H1 (cell line): ENCODE data around the gene ENDOG. TPM values are rescaled to one million over a fixed set of nuclear protein-coding genes. Genes with fewer than 3 reads are reported as not detected.

Source experiments
- ATF3 ChIP-seq: IDR thresholded peaks from 2 replicates; pipeline ENCODE4 v1.6.1; 2011; ENCODE audit warnings: low read depth, mild to moderate bottlenecking, low read length; ENCODE audit not compliant: insufficient read depth
- CBX8 ChIP-seq: fragments of 300-800, 300-1000 bp; sonication (generic); IDR thresholded peaks from 2 replicates; pipeline ENCODE4 v1.7.1; 2016; ENCODE audit warnings: low read depth, low read length, borderline replicate concordance
- CHD2 ChIP-seq: IDR thresholded peaks from 2 replicates; pipeline ENCODE4 v1.6.1; 2012; ENCODE audit warnings: low read length, improper control_type of control experiment
- EGR1 ChIP-seq: IDR thresholded peaks from 2 replicates; pipeline ENCODE4 v1.6.1; 2011; ENCODE audit warnings: low read depth, low read length, borderline replicate concordance
- GTF2F1 ChIP-seq: IDR thresholded peaks from 2 replicates; pipeline ENCODE4 v1.6.1; 2012; ENCODE audit warnings: low read depth, low read length, improper control_type of control experiment, borderline replicate concordance
- JUND ChIP-seq: IDR thresholded peaks from 2 replicates; pipeline ENCODE4 v1.6.1; 2011; ENCODE audit warnings: mild to moderate bottlenecking, improper control_type of control experiment, low read length
- SP2 ChIP-seq: IDR thresholded peaks from 2 replicates; pipeline ENCODE4 v1.6.1; 2012; ENCODE audit warnings: mild to moderate bottlenecking, low read length, inconsistent platforms
- polyA plus RNA-seq, 7 experiments: library from polyadenylated mRNA; depleted of rRNA in 3 of 7; stranded (reverse) in 5 of 7; unstranded in 2 of 7; fragments of >200 nt in 5 of 7; fragments of 200-250 nt in 2 of 7; gene quantifications; 1 replicate in 5 of 7; 2 replicates in 1 of 7; 4 replicates in 1 of 7; pipeline versions ENCODE4 v1.2.1 to v1.2.3, GENCODE V29; 2011 to 2013; ENCODE audit warnings: missing spikeins in 2 of 7, mixed read lengths in 2 of 7
- total RNA-seq: library from RNA; stranded (reverse); fragmentation: NEBNext Ultra II Directional; extraction: Animal tissue kit (Norgen Biotek cat#: 25700); gene quantifications from 2 replicates; pipeline ENCODE4 v1.2.1, GENCODE V29; 2021

ENDOG gene
- total and polyA plus RNA-seq, 2 of the 8 experiments (the other 6 are each of a cell fraction or from before 2014, with no cell fraction given) = 17.5 to 23.4 TPM

- TF ChIP-seq ATF3 = no peak
- no peak for TF ChIP-seq CHD2
- TF ChIP-seq SP2 = no peak
- no peak for TF ChIP-seq EGR1
- TF ChIP-seq CBX8 = no peak
- no peak for TF ChIP-seq GTF2F1
- TF ChIP-seq JUND = no peak
Observed at GRCh38 chr9:128807827-128808226, 10.5 kb upstream of the ENDOG start (continued).
